NCI-H526 (cell line): ENCODE results near the gene SLC48A1.
"Not testable (repeated sequence)": the region's sequence is repeated elsewhere in the genome, so short reads cannot be mapped to it uniquely, and the experiment has no call there.

ENCODE experiments used
- DNase-seq, 2 experiments: peaks; one replicate each; lab custom pipeline; 2025; lab: John Stamatoyannopoulos, UW

Gene SLC48A1

GRCh38 chr12:47811581-47812484, 38.8 kb downstream of the SLC48A1 start:
- no peak for DNase-seq

- DNase-seq = peak; percentile 33 to 81
Observed at GRCh38 chr12:47812797-47813510, 39.9 kb downstream of the SLC48A1 start.

GRCh38 chr12:47813511-47814196, 40.6 kb downstream of the SLC48A1 start:
- peak in 1 of 2 experiments; percentile 46 for DNase-seq

GRCh38 chr12:47814539-47815170, 41.6 kb downstream of the SLC48A1 start:
- DNase-seq = no peak

GRCh38 chr12:47815447-47815846, 42.4 kb downstream of the SLC48A1 start:
- not testable (repeated sequence) for DNase-seq

- DNase-seq = no peak
Observed at GRCh38 chr12:47816403-47817271, 43.6 kb downstream of the SLC48A1 start.

GRCh38 chr12:47817272-47818006, 44.4 kb downstream of the SLC48A1 start:
- DNase-seq = no peak

- DNase-seq = no peak
Observed at GRCh38 chr12:47818007-47818376, 45.0 kb downstream of the SLC48A1 start.

GRCh38 chr12:47818467-47819137, 45.6 kb downstream of the SLC48A1 start:
- DNase-seq = peak in 1 of 2 experiments; percentile 35

GRCh38 chr12:47819138-47819895, 46.3 kb downstream of the SLC48A1 start:
- peak in 1 of 2 experiments; percentile 70 for DNase-seq

GRCh38 chr12:47819896-47820630, 47.0 kb downstream of the SLC48A1 start, which contains the start of gene HDAC7:
Gene HDAC7, minus strand, starts transcription at chr12:47819903. Its CDS starts 118 bp downstream, at chr12:47819785.
- DNase-seq = peak; percentile 28 to 81

- no peak for DNase-seq
Observed at GRCh38 chr12:47820631-47821345, 47.8 kb downstream of the SLC48A1 start.

GRCh38 chr12:47821346-47821706, 48.3 kb downstream of the SLC48A1 start:
- no peak for DNase-seq

GRCh38 chr12:47822401-47822800, 49.4 kb downstream of the SLC48A1 start:
- no peak for DNase-seq

GRCh38 chr12:47822863-47823262, 49.8 kb downstream of the SLC48A1 start:
- no peak for DNase-seq

- DNase-seq = no peak
Observed at GRCh38 chr12:47823422-47824086, 50.5 kb downstream of the SLC48A1 start.

- DNase-seq = no peak
Observed at GRCh38 chr12:47824198-47824597, 51.2 kb downstream of the SLC48A1 start.
